Transverse colon (tissue), 4 donors: ENCODE measurements around the gene LIN7B.

Source experiments
- CTCF ChIP-seq, 5 experiments: fragments of 200-600 bp in 3 of 5; fragments of 450-650 bp in 2 of 5; sonication (generic) in 3 of 5; IDR thresholded peaks; 1 replicate in 2 of 5; 2 replicates in 3 of 5; pipeline ENCODE4 v1.5.1; 2016 to 2017; ENCODE audit warnings: antibody characterized with exemption in 5 of 5, inconsistent platforms in 3 of 5, mild to moderate bottlenecking in 2 of 5, moderate library complexity in 1 of 5
- POLR2A ChIP-seq: fragments of 450-650 bp; IDR thresholded peaks from one replicate; pipeline ENCODE4 v1.6.1; 2016; ENCODE audit warnings: antibody characterized with exemption, mild to moderate bottlenecking, moderate library complexity
- POLR2AphosphoS5 ChIP-seq, 3 donors: sonication (generic); formaldehyde crosslinking; IDR thresholded peaks; one replicate each; pipeline ENCODE4 v1.6.1; 2016; ENCODE audit warnings: antibody characterized with exemption in 3 of 3

- no peak for TF ChIP-seq CTCF (IDR thresholded peaks at IDR 0.05)
- peak in 1 of 3 donors; percentile 42 for TF ChIP-seq POLR2AphosphoS5 (IDR thresholded peaks at IDR 0.05)
- TF ChIP-seq POLR2A, result peak; percentile 14
Observed at GRCh38 chr19:49160450-49161189, 46.5 kb downstream of the LIN7B start.
